Activated T-cell treated with anti-CD3 and anti-CD28 coated beads for 4 hours (primary cell): Measurements from ENCODE around the gene DEFB114.

Experiments used
- DNase-seq: peaks from one replicate; pipeline ENCODE4 v3.0.0-alpha.2; 2020

The DEFB114 gene

DNA sequence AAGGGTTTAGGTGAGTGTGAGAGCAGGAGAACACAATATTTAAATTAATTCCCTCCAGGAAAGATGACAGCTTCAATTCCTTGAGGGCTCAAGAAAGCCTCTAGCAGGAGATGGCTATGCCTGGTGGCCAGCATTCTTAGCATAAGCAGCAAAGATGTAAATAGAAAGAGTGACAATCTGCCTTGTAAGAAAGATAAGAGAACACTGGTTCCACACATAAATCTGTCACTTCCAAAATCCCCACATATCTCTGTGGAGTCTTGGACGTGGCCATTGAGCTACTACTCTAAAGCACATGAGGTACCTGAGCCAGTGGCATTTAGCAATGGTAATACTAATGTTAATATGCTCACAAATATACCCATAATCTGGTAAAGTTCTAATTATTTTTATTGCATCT lies 29.2 kb downstream of the DEFB114 start:
- no peak for DNase-seq

GRCh38 chr6:49933526-49933925 lies 30.4 kb downstream of the DEFB114 start:
- no peak for DNase-seq

DNA sequence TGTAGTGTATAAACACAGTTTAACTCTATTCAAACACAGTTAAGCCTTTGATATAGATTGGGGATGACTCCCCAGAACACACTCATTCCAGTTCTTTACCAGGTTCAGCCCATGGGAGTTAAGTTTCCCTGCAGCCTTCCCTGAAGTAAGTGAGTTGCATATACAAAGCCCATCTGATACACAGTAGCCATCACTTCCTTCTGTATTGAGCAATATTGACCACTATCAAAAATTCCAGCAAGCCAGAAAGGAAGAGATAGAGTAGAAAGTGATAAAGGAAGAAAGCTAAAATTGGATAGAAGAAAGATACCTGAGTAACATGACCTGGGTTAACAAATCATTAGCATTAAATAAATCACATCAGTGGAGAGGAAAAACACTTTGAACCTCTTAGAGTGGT lies 34.6 kb downstream of the DEFB114 start:
- no peak for DNase-seq

DNA sequence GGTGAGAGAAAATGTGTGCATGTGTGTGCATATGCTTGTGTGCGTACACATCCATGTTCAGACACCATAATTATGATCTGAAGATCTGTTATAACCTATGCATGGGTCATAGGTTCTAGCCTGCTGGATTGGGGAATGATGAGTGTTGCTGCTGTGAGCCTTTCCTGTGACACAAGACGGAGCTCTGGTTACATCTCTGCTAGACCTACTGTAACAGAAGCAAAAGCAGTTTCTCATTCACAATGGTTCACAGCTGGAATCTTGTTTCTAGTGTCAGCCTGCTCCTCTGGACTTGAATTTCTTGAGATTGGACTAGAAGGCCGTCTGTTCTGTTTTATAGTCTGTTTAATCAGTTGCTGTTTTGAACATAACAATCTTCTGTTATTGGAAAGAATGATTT lies 40.1 kb downstream of the DEFB114 start:
- DNase-seq, result no peak

- DNase-seq, result no peak
Observed at GRCh38 chr6:49919935-49920644, 43.9 kb downstream of the DEFB114 start.

DNA sequence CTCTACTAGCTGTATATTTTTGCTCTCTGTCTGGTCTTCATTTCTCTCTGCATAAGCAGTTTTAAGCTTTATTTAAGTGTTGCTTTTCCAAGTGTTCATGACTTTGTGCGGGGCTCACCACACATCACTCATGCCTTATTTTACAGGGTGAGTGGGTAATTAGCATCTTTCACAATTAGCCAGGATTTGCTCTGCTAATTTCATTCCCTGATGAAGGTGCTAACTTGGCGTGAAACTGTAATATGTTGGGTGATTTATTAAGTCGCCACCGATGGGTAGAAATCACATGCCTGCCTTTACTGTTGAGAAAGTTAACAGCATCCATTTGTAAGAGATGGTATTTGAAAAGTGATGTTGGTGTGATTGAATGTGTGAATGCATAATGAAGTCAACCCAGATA lies 44.7 kb downstream of the DEFB114 start:
- DNase-seq, result no peak

GRCh38 chr6:49918787-49919186 lies 45.2 kb downstream of the DEFB114 start:
- no peak for DNase-seq

DNA sequence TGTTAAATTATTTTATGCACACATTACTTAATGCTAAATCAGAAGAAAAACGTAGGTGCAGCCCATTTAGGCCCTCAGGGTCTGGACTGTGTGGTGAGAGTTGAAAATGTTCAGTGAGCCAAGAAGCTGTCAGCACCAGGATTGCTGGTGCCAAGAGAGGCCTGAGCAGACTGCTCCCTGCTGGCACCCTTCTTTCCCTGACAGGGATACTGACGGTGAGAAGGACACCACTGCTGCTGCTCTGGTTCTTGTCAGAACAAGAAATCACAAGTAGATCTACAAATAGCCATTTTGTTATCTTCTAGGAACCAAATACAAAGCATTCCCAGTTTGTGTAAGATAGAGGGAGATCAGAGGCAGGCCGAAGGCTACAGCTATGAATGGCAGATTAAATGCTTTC lies 48.9 kb downstream of the DEFB114 start:
- no peak for DNase-seq

DNA sequence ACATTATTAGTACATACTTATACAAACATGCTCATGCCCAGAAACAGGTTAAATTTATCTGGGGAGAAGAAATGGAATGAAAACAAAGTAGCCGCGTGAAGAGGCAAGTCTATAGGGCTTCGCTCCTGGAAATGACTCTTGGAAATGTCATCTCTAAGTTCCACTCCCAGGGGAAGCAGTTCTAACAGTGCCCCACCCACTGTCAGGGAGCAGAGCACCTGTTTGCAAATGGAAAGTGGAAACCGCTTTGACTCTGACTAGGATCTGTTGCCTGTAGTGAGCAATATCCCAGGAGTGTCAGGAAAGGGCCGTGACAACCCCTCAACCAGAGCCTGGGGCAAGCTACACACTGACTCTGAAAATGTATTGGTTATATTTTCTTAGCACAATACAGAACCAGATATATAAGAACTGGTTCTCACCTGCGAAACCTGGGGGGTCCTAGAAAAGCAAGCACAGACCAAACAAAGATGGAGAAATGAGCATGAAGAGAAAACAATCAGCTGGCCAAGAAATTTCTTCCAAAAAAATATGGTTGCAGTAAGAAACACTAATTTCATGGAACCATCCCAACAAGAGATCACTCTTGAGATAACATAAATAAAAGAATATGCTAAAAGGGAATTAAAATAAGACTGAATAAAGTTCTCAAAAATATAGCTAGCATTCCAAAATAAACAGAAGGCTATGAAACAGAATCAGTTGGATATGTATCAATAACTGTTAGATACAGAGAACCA lies 50.2 kb downstream of the DEFB114 start:
- no peak for DNase-seq

GRCh38 chr6:49912196-49912595 lies 51.8 kb downstream of the DEFB114 start:
- no peak for DNase-seq

GRCh38 chr6:49911252-49911651 lies 52.7 kb downstream of the DEFB114 start:
- no peak for DNase-seq
